OCI-LY3 (cell line): ENCODE results near the gene RGL1.

Experiments
- H2AFZ ChIP-seq: fragments of 200-600, 300-600 bp; shearing (Covaris generic); 2 replicates; pipeline ENCODE4 v1.6.0; 2014; ENCODE audit warnings: antibody characterized with exemption, low read depth, low read length
- H3K27ac ChIP-seq: fragments of 200-600, 300-600 bp; sonication (generic); 2 replicates; pipeline ENCODE4 v1.5.1; 2014; ENCODE audit warnings: mild to moderate bottlenecking, low read length, moderate library complexity, mixed read lengths
- H3K27me3 ChIP-seq: fragments of 200-600, 300-600 bp; sonication (generic); 2 replicates; pipeline ENCODE4 v1.6.1; 2014; ENCODE audit warnings: low read depth, low read length, mixed read lengths
- H3K36me3 ChIP-seq: fragments of 200-600, 300-600 bp; sonication (generic); replicated peaks from 2 replicates; pipeline ENCODE3; 2014; ENCODE audit warnings: low read depth, low read length, mixed read lengths
- H3K4me1 ChIP-seq: fragments of 300-600, 200-600 bp; sonication (generic); 2 replicates; pipeline ENCODE4 v1.6.1; 2014; ENCODE audit warnings: low read length, mixed read lengths
- H3K4me2 ChIP-seq: fragments of 200-600, 300-600 bp; sonication (generic); 2 replicates; pipeline ENCODE4 v1.6.1; 2014; ENCODE audit warnings: low read length, mixed read lengths
- H3K4me3 ChIP-seq: fragments of 300-600, 200-600 bp; sonication (generic); 2 replicates; pipeline ENCODE4 v1.5.1; 2014; ENCODE audit warnings: antibody characterized with exemption, mild to moderate bottlenecking, low read length, moderate library complexity
- H3K79me2 ChIP-seq: fragments of 300-600, 200-600 bp; shearing (Covaris generic); 2 replicates; pipeline ENCODE4 v1.6.1; 2014; ENCODE audit warnings: mild to moderate bottlenecking, low read length, mixed read lengths
- H3K9ac ChIP-seq: fragments of 300-600, 200-600 bp; shearing (Covaris generic); 2 replicates; pipeline ENCODE4 v1.6.0; 2014; ENCODE audit warnings: mild to moderate bottlenecking, low read length, moderate library complexity
- H3K9me3 ChIP-seq: fragments of 200-600, 300-600 bp; shearing (Covaris generic); 2 replicates; pipeline ENCODE4 v1.6.1; 2014; ENCODE audit warnings: low read length, mixed read lengths; ENCODE audit not compliant: insufficient read depth
- H4K20me1 ChIP-seq: fragments of 200-600, 300-600 bp; sonication (generic); 2 replicates; pipeline ENCODE4 v1.6.1; 2016; ENCODE audit warnings: low read length, mixed read lengths; ENCODE audit not compliant: insufficient read depth
- CTCF ChIP-seq: fragments of 200-600, 300-600 bp; sonication (generic); IDR thresholded peaks from 2 replicates; pipeline ENCODE4 v1.5.1; 2014; ENCODE audit warnings: antibody characterized with exemption, low read length, low read depth
- EZH2phosphoT487 ChIP-seq: fragments of 200-600 bp; shearing (Covaris generic); IDR thresholded peaks from 2 replicates; pipeline ENCODE4 v1.6.1; 2018; ENCODE audit warnings: antibody characterized with exemption, mixed run types, low read depth

Gene RGL1

GRCh38 chr1:183880531-183881243 is 75.8 kb downstream of the RGL1 start:
- no peak overlapping the region for H3K9ac ChIP-seq
- H3K4me2 ChIP-seq = no peak overlapping the region
- TF ChIP-seq CTCF = no peak
- H3K9me3 ChIP-seq = no peaks in the 10 kb centered on the region
- H3K79me2 ChIP-seq = no peaks in the 10 kb centered on the region
- H3K4me1 ChIP-seq = peaks cover 12% of the 10 kb centered on the region
- no peak overlapping the region for H3K27ac ChIP-seq
- H3K36me3 ChIP-seq = no peaks in the 10 kb centered on the region
- no peak overlapping the region for H3K4me3 ChIP-seq
- no peak overlapping the region for H2AFZ ChIP-seq
- H4K20me1 ChIP-seq = no peaks in the 10 kb centered on the region
- no peaks in the 10 kb centered on the region for H3K27me3 ChIP-seq

DNA sequence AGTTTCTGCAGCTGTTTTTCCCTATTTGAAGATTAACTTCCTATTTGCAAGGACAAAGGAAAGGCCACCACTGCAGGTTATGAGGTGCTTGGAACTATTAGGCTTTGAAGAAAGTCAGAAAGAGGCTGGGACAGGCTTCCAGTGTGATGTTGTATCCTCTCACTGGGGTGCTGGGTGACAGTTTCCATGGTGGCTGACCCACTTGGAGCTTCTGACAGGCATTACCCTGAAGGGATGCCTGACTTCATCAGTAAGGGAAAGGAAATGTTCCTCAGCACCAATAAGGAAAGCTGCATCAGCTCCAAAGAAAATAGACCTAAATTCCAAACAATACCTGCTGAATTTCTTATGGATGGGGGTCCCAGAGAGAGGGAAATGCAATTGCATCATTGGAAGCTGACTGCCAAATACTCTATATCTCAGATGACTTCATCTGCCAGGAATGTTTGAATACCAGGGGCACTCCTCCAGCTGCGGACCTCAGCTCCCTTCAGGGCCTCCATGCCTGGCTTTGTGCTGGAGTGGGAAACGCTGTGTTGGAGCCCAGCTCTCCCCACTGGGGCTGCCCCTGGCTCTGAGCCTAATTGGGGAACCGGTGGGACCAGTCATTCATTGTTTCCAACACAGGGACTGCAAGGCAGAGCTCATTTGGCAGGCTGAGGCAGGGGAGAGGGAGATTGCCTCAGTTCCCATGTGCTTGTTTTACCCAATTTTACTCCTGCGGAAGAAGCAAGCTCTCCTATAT is 76.6 kb downstream of the RGL1 start:
- Histone ChIP-seq H3K4me1 (peaks cover 12% of the 10 kb centered on the region), H3K27me3 (no peaks in the 10 kb centered on the region), H3K9me3 (no peaks in the 10 kb centered on the region), H2AFZ (no peak overlapping the region), H3K4me3 (no peak overlapping the region), H3K36me3 (no peaks in the 10 kb centered on the region), H3K79me2 (no peaks in the 10 kb centered on the region), H3K27ac (no peak overlapping the region), H3K9ac (no peak overlapping the region), H4K20me1 (no peaks in the 10 kb centered on the region), H3K4me2 (no peak overlapping the region)
- TF ChIP-seq EZH2phosphoT487 = no peak
- no peak for TF ChIP-seq CTCF

- Histone ChIP-seq H4K20me1 (no peaks in the 10 kb centered on the region), H3K27ac (no peak overlapping the region), H3K9me3 (no peaks in the 10 kb centered on the region), H3K4me1 (peaks cover 12% of the 10 kb centered on the region), H3K79me2 (no peaks in the 10 kb centered on the region), H3K9ac (no peak overlapping the region), H3K36me3 (no peaks in the 10 kb centered on the region), H3K4me3 (no peak overlapping the region), H3K4me2 (no peak overlapping the region), H3K27me3 (no peaks in the 10 kb centered on the region), H2AFZ (no peak overlapping the region)
- TF ChIP-seq EZH2phosphoT487 (no peak), CTCF (no peak)
Measured at GRCh38 chr1:183882335-183883167, 77.6 kb downstream of the RGL1 start.

DNA sequence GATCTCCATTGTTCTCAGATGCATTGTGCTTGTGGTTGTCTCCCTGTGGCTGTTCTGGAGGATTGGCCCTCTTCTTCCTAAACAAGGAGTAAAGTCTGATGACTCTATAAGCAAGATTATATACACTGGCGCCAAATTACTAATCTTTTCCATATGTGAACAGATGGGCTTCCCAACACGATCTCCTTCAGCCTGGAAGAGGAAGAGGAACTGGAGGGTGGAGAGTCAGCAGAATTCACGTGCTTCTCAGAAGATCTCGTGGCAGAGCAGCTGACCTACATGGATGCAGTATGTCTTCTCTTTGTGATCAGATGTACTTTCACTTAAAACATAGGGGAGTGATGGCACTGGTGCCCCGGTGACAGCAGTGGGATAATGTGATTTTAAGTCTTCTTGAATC is 78.7 kb downstream of the RGL1 start:
- H3K79me2 ChIP-seq = no peaks in the 10 kb centered on the region
- H3K9ac ChIP-seq = no peak overlapping the region
- no peaks in the 10 kb centered on the region for H3K9me3 ChIP-seq
- no peaks in the 10 kb centered on the region for H3K36me3 ChIP-seq
- H3K4me3 ChIP-seq = no peak overlapping the region
- TF ChIP-seq EZH2phosphoT487 (no peak), CTCF (no peak)
- no peak overlapping the region for H2AFZ ChIP-seq
- H3K4me1 ChIP-seq = peaks cover 12% of the 10 kb centered on the region
- H4K20me1 ChIP-seq = no peaks in the 10 kb centered on the region
- H3K27me3 ChIP-seq = no peaks in the 10 kb centered on the region
- H3K27ac ChIP-seq = no peak overlapping the region
- no peak overlapping the region for H3K4me2 ChIP-seq
